Liver (tissue), 9 donors: ENCODE measurements around the gene ORM2. TPM values are rescaled to one million over a fixed set of nuclear protein-coding genes. Genes with fewer than 3 reads are reported as not detected.
A peak's percentile ranks its signal among the peaks of the same experiment; 100 is the strongest.

Experiments used
- DNase-seq: peaks from one replicate; pipeline ENCODE4 v3.0.0-alpha.2; 2017; ENCODE audit warnings: low spot score
- H3K27ac ChIP-seq, 2 donors: one replicate each; pipeline ENCODE4 v1.7.0; 2013; ENCODE audit warnings: inconsistent platforms in 2 of 2, low read length in 2 of 2, control low read depth in 1 of 2, low read depth in 1 of 2, mild to moderate bottlenecking in 1 of 2
- H3K27me3 ChIP-seq, 4 donors: one replicate each; pipeline versions ENCODE4 v1.6.1 to v1.7.0; 2013; ENCODE audit warnings: low read length in 3 of 4, inconsistent platforms in 1 of 4, mild to moderate bottlenecking in 1 of 4, moderate library complexity in 1 of 4; ENCODE audit not compliant: control insufficient read depth in 4 of 4, insufficient read depth in 4 of 4
- H3K36me3 ChIP-seq, 4 donors: one replicate each; pipeline versions ENCODE4 v1.6.1 to v1.7.0; 2013; ENCODE audit warnings: low read length in 3 of 4, mild to moderate bottlenecking in 3 of 4, low read depth in 1 of 4, moderate library complexity in 1 of 4; ENCODE audit not compliant: control insufficient read depth in 4 of 4, insufficient read depth in 3 of 4
- H3K4me1 ChIP-seq, 4 donors: one replicate each; pipeline versions ENCODE4 v1.6.1 to v1.7.0; 2013; ENCODE audit warnings: low read length in 3 of 4, mild to moderate bottlenecking in 3 of 4, moderate library complexity in 1 of 4; ENCODE audit not compliant: control insufficient read depth in 4 of 4, insufficient read depth in 4 of 4
- H3K4me3 ChIP-seq, 3 donors: one replicate each; pipeline versions ENCODE4 v1.6.1 to v1.7.0; 2013; ENCODE audit warnings: low read length in 3 of 3, control low read depth in 1 of 3, low read depth in 1 of 3, mild to moderate bottlenecking in 1 of 3
- H3K9ac ChIP-seq, 2 donors: one replicate each; pipeline ENCODE4 v1.7.0; 2013; ENCODE audit warnings: low read length in 2 of 2, mild to moderate bottlenecking in 2 of 2, moderate library complexity in 2 of 2, control low read depth in 1 of 2, low read depth in 1 of 2
- H3K9me3 ChIP-seq, 4 donors: one replicate each; pipeline versions ENCODE4 v1.6.1 to v1.7.0; 2013; ENCODE audit warnings: low read length in 3 of 4; ENCODE audit not compliant: control insufficient read depth in 4 of 4
- ATF3 ChIP-seq: IDR thresholded peaks from 2 replicates; pipeline ENCODE4 v1.6.1; 2016; ENCODE audit warnings: antibody characterized with exemption
- EGR1 ChIP-seq, 2 donors: IDR thresholded peaks; 2 replicates each; pipeline ENCODE4 v1.6.1; 2016 to 2018; ENCODE audit warnings: antibody characterized with exemption in 2 of 2, low read depth in 2 of 2
- FOXA1 ChIP-seq: IDR thresholded peaks from 2 replicates; pipeline ENCODE4 v1.6.1; 2016; ENCODE audit warnings: antibody characterized with exemption
- FOXA2 ChIP-seq: IDR thresholded peaks from 2 replicates; pipeline ENCODE4 v1.6.1; 2016; ENCODE audit warnings: antibody characterized with exemption
- GABPA ChIP-seq, 2 donors: IDR thresholded peaks in 1 of 2; conservative IDR thresholded peaks in 1 of 2; 2 replicates each; pipeline ENCODE4 v1.6.1; 2016; ENCODE audit warnings: antibody characterized with exemption in 2 of 2, mild to moderate bottlenecking in 1 of 2, moderate library complexity in 1 of 2
- HNF4A ChIP-seq, 2 donors: conservative IDR thresholded peaks; 2 replicates each; pipeline ENCODE4 v1.6.1; 2016; ENCODE audit warnings: antibody characterized with exemption in 2 of 2, mild to moderate bottlenecking in 2 of 2
- HNF4G ChIP-seq: IDR thresholded peaks from 2 replicates; pipeline ENCODE4 v1.6.1; 2016; ENCODE audit warnings: antibody characterized with exemption
- JUND ChIP-seq, 2 donors: IDR thresholded peaks; 2 replicates each; pipeline ENCODE4 v1.6.1; 2016; ENCODE audit warnings: antibody characterized with exemption in 2 of 2
- MAX ChIP-seq: IDR thresholded peaks from 2 replicates; pipeline ENCODE4 v1.6.1; 2016; ENCODE audit warnings: antibody characterized with exemption
- NR2F2 ChIP-seq: IDR thresholded peaks from 2 replicates; pipeline ENCODE4 v1.6.1; 2016; ENCODE audit warnings: antibody characterized with exemption
- RAD21 ChIP-seq, 2 donors: IDR thresholded peaks; 2 replicates each; pipeline ENCODE4 v1.6.1; 2016; ENCODE audit warnings: antibody characterized with exemption in 2 of 2, mild to moderate bottlenecking in 2 of 2
- RXRA ChIP-seq, 2 donors: IDR thresholded peaks; 2 replicates each; pipeline ENCODE4 v1.6.1; 2017 to 2018; ENCODE audit warnings: antibody characterized with exemption in 2 of 2, mild to moderate bottlenecking in 1 of 2
- SP1 ChIP-seq: IDR thresholded peaks from 2 replicates; pipeline ENCODE4 v1.6.1; 2018; ENCODE audit warnings: antibody characterized with exemption, mild to moderate bottlenecking
- TAF1 ChIP-seq: conservative IDR thresholded peaks from 2 replicates; pipeline ENCODE4 v1.6.1; 2016; ENCODE audit warnings: antibody characterized with exemption, mild to moderate bottlenecking
- YY1 ChIP-seq: IDR thresholded peaks from 2 replicates; pipeline ENCODE4 v1.6.1; 2016; ENCODE audit warnings: antibody characterized with exemption, mild to moderate bottlenecking
- ZBTB33 ChIP-seq: IDR thresholded peaks from 2 replicates; pipeline ENCODE4 v1.6.1; 2016; ENCODE audit warnings: antibody characterized with exemption
- WGBS: extraction: QIAGEN DNeasy Blood & Tissue Kit; methylation state at CpG from one replicate; pipeline ENCODE4 v1.1.7; 2013; 5-methylcytosine and 5-hydroxymethylcytosine counted together
- polyA plus RNA-seq, 2 donors: library from polyadenylated mRNA; stranded (reverse) in 1 of 2; unstranded in 1 of 2; fragments of 200-250 nt in 1 of 2; fragments of >200 nt in 1 of 2; fragmentation: Nextera tagmentation in 1 of 2; extraction: Ambion mirVana in 1 of 2; gene quantifications; one replicate each; pipeline versions ENCODE4 v1.2.1 to v1.2.3, GENCODE V29; 2013 to 2015
- total RNA-seq, 2 donors: library from RNA; depleted of rRNA; stranded (reverse); fragments of >200 nt; gene quantifications; one replicate each; pipeline ENCODE4 v1.2.3, GENCODE V29; 2014
- TF ChIP-seq, protein P1 (sequence below): fragments of 150-350 bp; IDR thresholded peaks from 2 replicates; pipeline ENCODE4 v1.5.1; 2017; ENCODE audit warnings: improper control_type of control experiment, low read depth, low read length; ENCODE audit not compliant: missing input control
- donor health status: healthy.
- donor health status: healthy.
- donor health status: healthy.
- donor health status: healthy.
- donor health status: healthy.

ORM2 gene
- total and polyA plus RNA-seq, 4 donors: 276 to 7,373 (median 5,310) TPM

GRCh38 chr9:114291064-114291474 is 38.6 kb upstream of the ORM2 start:
- no peak overlapping the region for H3K9ac ChIP-seq
- H3K9me3 ChIP-seq: peaks cover 0 to 7% (median 3%) of the 10 kb centered on the region in 4 donors
- H3K4me3 ChIP-seq: no peak overlapping the region
- TF ChIP-seq RAD21 (IDR thresholded peaks at IDR 0.05) (peak; percentile 93), MAX (no peak), TAF1 (no peak), FOXA1 (no peak)
- TF ChIP-seq, protein P1, sequence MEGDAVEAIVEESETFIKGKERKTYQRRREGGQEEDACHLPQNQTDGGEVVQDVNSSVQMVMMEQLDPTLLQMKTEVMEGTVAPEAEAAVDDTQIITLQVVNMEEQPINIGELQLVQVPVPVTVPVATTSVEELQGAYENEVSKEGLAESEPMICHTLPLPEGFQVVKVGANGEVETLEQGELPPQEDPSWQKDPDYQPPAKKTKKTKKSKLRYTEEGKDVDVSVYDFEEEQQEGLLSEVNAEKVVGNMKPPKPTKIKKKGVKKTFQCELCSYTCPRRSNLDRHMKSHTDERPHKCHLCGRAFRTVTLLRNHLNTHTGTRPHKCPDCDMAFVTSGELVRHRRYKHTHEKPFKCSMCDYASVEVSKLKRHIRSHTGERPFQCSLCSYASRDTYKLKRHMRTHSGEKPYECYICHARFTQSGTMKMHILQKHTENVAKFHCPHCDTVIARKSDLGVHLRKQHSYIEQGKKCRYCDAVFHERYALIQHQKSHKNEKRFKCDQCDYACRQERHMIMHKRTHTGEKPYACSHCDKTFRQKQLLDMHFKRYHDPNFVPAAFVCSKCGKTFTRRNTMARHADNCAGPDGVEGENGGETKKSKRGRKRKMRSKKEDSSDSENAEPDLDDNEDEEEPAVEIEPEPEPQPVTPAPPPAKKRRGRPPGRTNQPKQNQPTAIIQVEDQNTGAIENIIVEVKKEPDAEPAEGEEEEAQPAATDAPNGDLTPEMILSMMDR: peak; percentile 91
- no peaks in the 10 kb centered on the region for H3K27me3 ChIP-seq
- H3K36me3 ChIP-seq: peaks cover 0 to 35% (median 25%) of the 10 kb centered on the region in 4 donors
- H3K4me1 ChIP-seq: no peaks in the 10 kb centered on the region
- peak; percentile 81 for DNase-seq
- no peak overlapping the region for H3K27ac ChIP-seq
- 19% methylated on average over 12 of the region's 12 CpGs for WGBS

GRCh38 chr9:114291886-114292590 is 37.6 kb upstream of the ORM2 start:
- H3K27me3 ChIP-seq: no peaks in the 10 kb centered on the region
- WGBS: 75% methylated on average over 11 of the region's 11 CpGs
- H3K9ac ChIP-seq: no peak overlapping the region
- no peak overlapping the region for H3K27ac ChIP-seq
- no peak for DNase-seq
- no peak for TF ChIP-seq FOXA1
- TF ChIP-seq HNF4A (conservative IDR thresholded peaks at IDR 0.05): peak in 1 of 2 donors; percentile 27
- no peaks in the 10 kb centered on the region for H3K4me1 ChIP-seq
- peaks cover 0 to 36% (median 25%) of the 10 kb centered on the region in 4 donors for H3K36me3 ChIP-seq
- H3K9me3 ChIP-seq: peaks cover 0 to 7% (median 3%) of the 10 kb centered on the region in 4 donors
- no peak overlapping the region for H3K4me3 ChIP-seq

DNA sequence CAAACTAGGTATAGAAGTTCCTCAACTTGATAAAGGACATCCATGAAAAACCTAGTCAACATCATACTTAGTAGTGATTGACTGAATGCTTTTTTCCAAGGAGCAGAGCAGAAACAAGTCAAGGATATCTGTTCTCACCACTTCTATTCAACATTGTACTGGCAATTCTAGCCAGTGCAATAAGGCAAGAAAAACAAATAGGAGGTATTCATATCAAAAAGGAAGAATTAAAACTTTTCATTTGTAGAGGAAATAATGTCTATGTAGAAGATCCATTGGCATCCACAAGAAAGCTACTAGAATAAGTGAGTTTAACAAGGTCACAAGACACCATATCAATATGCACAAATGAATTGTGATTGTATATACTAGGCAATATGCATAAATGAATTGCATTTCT is 35.0 kb upstream of the ORM2 start:
- Histone ChIP-seq H3K9me3 (peaks cover 0 to 7% (median 3%) of the 10 kb centered on the region in 4 donors), H3K27ac (no peak overlapping the region), H3K4me1 (peaks cover 0 to 7% (median 3%) of the 10 kb centered on the region in 4 donors), H3K36me3 (peaks cover 0 to 35% (median 22%) of the 10 kb centered on the region in 4 donors), H3K9ac (no peak overlapping the region), H3K27me3 (no peaks in the 10 kb centered on the region), H3K4me3 (no peak overlapping the region)
- DNase-seq: no peak
- TF ChIP-seq SP1 (no peak), YY1 (no peak), HNF4G (no peak), NR2F2 (no peak), FOXA1 (no peak), FOXA2 (no peak), TAF1 (no peak), ATF3 (no peak), ZBTB33 (no peak), MAX (no peak), HNF4A (conservative IDR thresholded peaks at IDR 0.05) (no peak), GABPA (IDR thresholded peaks at IDR 0.05 in 1 of 2, conservative IDR thresholded peaks at IDR 0.05 in 1 of 2) (no peak), RXRA (IDR thresholded peaks at IDR 0.05) (no peak), JUND (IDR thresholded peaks at IDR 0.05) (no peak), RAD21 (IDR thresholded peaks at IDR 0.05) (no peak), EGR1 (IDR thresholded peaks at IDR 0.05; ENCODE audit: low read depth in 2 of 2) (no peak)
- TF ChIP-seq, protein P1: no peak
